HEK293T (cell line): Measurements from ENCODE around the gene INPP4A.

Experiments used
- CTCF ChIA-PET: fragments of 350-600 bp; formaldehyde crosslinking; extraction: SDS; loops from one replicate; lab custom pipeline; 2021; ENCODE audit warnings: antibody characterized with exemption, inconsistent platforms; lab: Yijun Ruan, JAX
- POLR2A ChIA-PET: fragments of 350-600 bp; formaldehyde crosslinking; extraction: SDS; loops from one replicate; lab custom pipeline; 2020; ENCODE audit warnings: antibody characterized with exemption, inconsistent platforms; lab: Yijun Ruan, JAX
- DNase-seq: peaks from one replicate; pipeline ENCODE4 v3.0.0; 2012; ENCODE audit warnings: mixed read lengths; ENCODE audit errors: extremely low spot score
- ARNT ChIP-seq: fragments of 450-650 bp; IDR thresholded peaks from 2 replicates; pipeline ENCODE4 v1.6.1; 2017; ENCODE audit warnings: mild to moderate bottlenecking
- BHLHE40 ChIP-seq: fragments of 450-650 bp; IDR thresholded peaks from 2 replicates; pipeline ENCODE4 v1.6.1; 2016; ENCODE audit warnings: mild to moderate bottlenecking, moderate library complexity, borderline replicate concordance
- CTBP1 ChIP-seq: fragments of 450-650 bp; IDR thresholded peaks from 2 replicates; pipeline ENCODE4 v1.6.1; 2016; ENCODE audit warnings: borderline replicate concordance
- ELF4 ChIP-seq: fragments of 450-650 bp; IDR thresholded peaks from 2 replicates; pipeline ENCODE4 v1.6.1; 2017; ENCODE audit warnings: antibody characterized with exemption
- FOXA1 ChIP-seq: fragments of 450-650 bp; IDR thresholded peaks from 2 replicates; pipeline ENCODE4 v1.6.1; 2016; ENCODE audit warnings: mild to moderate bottlenecking
- FOXK2 ChIP-seq: fragments of 450-650 bp; IDR thresholded peaks from 2 replicates; pipeline ENCODE4 v1.6.1; 2016; ENCODE audit warnings: mild to moderate bottlenecking
- FOXM1 ChIP-seq: fragments of 450-650 bp; IDR thresholded peaks from 2 replicates; pipeline ENCODE4 v1.6.1; 2017; ENCODE audit warnings: mild to moderate bottlenecking, borderline replicate concordance
- HDGF ChIP-seq: fragments of 450-650 bp; IDR thresholded peaks from 2 replicates; pipeline ENCODE4 v1.6.1; 2017; ENCODE audit warnings: antibody characterized with exemption, borderline replicate concordance
- L3MBTL2 ChIP-seq: fragments of 450-650 bp; conservative IDR thresholded peaks from 2 replicates; pipeline ENCODE4 v1.6.1; 2016; ENCODE audit warnings: mild to moderate bottlenecking
- LEF1 ChIP-seq: fragments of 450-650 bp; IDR thresholded peaks from 2 replicates; pipeline ENCODE4 v1.6.1; 2017; ENCODE audit warnings: mild to moderate bottlenecking, borderline replicate concordance
- NFRKB ChIP-seq: fragments of 450-650 bp; IDR thresholded peaks from 2 replicates; pipeline ENCODE4 v1.6.1; 2016; ENCODE audit warnings: mild to moderate bottlenecking, moderate library complexity
- SP1 ChIP-seq: fragments of 450-650 bp; IDR thresholded peaks from 2 replicates; pipeline ENCODE4 v1.6.1; 2017
- SUZ12 ChIP-seq: fragments of 450-650 bp; IDR thresholded peaks from 2 replicates; pipeline ENCODE4 v1.6.1; 2016; ENCODE audit warnings: mild to moderate bottlenecking
- TARDBP ChIP-seq: fragments of 450-650 bp; IDR thresholded peaks from 2 replicates; pipeline ENCODE4 v1.6.1; 2016
- ZNF384 ChIP-seq: fragments of 450-650 bp; IDR thresholded peaks from 2 replicates; pipeline ENCODE4 v1.6.1; 2016
- TF ChIP-seq, protein P1 (sequence below): fragments of 450-650 bp; IDR thresholded peaks from 2 replicates; pipeline ENCODE4 v1.6.1; 2016

The INPP4A gene

DNA sequence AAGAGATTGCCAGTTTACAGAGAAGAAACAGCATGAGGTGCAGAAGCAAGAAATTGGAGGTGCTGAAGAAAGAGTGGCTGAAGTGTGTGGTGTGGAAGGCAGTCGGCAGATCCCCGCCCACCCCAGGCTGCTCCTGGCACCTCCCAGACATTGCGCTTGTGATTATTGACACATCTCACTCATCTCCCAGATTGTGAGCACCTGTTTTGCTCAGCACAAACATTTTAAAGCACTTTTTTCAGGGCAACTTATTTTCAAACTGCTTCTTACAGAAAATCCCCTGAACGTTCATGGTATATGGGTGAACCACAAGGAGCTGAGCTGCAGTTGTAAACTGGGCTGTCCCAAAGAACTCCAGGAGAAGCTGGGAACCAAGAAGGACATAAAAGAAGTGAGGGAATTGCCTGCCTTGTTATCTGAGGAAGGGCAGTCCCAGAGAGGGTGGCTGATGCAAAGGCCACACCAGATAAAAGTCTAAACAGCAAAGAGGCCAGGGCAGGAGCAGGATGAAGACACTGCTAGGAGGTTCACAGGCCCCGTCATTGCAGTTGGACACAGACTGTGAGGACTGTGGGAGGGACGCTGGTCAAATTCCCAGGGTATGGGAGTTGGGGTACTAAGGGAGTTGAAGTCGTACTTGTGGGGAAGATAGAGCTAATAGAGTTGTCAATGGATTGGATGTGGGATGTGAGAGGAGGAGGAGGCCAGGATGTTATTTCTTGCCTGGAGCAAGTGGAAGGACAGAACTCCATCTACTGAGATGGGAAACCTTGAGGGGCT lies 65.1 kb downstream of the INPP4A start:
- ChIA-PET CTCF (no interaction called here), POLR2A (no interaction called here)
- no peak for DNase-seq
- TF ChIP-seq, protein P1, sequence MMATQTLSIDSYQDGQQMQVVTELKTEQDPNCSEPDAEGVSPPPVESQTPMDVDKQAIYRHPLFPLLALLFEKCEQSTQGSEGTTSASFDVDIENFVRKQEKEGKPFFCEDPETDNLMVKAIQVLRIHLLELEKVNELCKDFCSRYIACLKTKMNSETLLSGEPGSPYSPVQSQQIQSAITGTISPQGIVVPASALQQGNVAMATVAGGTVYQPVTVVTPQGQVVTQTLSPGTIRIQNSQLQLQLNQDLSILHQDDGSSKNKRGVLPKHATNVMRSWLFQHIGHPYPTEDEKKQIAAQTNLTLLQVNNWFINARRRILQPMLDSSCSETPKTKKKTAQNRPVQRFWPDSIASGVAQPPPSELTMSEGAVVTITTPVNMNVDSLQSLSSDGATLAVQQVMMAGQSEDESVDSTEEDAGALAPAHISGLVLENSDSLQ = no peak
- TF ChIP-seq FOXA1 = no peak
- no peak for TF ChIP-seq HDGF
- no peak for TF ChIP-seq FOXM1
- no peak for TF ChIP-seq BHLHE40

DNA sequence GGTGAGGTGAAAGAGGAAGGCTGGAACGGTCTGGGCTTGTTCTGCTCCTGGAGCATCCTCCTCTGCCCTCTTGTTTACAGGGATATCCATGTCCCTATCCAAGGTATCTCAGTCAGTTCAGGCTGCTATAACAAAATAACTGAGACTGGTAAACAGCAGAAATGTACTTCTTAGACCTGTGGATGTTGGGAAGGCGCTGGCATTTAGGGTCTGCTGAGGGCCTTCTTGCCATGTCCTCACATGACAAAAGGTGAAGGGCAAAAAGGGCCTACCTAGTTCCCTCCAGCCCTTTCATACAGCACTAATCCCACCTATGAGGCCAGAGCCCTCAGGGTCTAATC lies 65.6 kb downstream of the INPP4A start:
- CTCF ChIA-PET = no interaction called here
- TF ChIP-seq FOXM1 (no peak), HDGF (no peak), SUZ12 (no peak), ELF4 (no peak), LEF1 (no peak), BHLHE40 (no peak), SP1 (no peak), L3MBTL2 (no peak), ZNF384 (no peak), CTBP1 (no peak), FOXA1 (no peak), NFRKB (no peak), ARNT (no peak), FOXK2 (no peak), TARDBP (no peak)
- TF ChIP-seq, protein P1 = no peak
- POLR2A ChIA-PET = no interaction called here
- no peak for DNase-seq

DNA sequence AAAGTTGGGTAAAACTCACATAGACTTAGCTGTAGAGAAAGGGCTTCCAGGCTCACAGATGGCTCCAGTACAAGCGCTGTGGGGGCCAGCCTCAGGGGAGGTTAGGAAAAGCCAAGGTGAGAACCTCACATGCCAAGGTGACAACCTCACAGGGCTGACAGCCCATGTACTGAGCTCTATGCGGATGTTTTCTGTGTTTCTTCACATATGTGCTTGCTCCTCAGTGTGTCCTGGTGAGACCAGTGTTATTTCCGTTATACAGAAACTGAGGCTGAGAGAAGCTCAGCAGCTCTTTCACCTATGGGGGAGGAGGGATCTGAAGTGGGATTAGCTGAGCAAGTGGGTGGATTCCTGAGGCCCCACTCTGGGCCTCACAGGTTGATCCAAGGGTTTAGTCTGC lies 67.3 kb downstream of the INPP4A start:
- no peak for DNase-seq
- TF ChIP-seq CTBP1 = no peak
- no peak for TF ChIP-seq FOXK2
- TF ChIP-seq FOXA1 = no peak
- POLR2A ChIA-PET = no interaction called here
- CTCF ChIA-PET = interaction anchor here (0.5 kb wide), 1 partner anchor 11 kb away, joined by 3 read pairs; no protein-coding TSS in a partner anchor

DNA sequence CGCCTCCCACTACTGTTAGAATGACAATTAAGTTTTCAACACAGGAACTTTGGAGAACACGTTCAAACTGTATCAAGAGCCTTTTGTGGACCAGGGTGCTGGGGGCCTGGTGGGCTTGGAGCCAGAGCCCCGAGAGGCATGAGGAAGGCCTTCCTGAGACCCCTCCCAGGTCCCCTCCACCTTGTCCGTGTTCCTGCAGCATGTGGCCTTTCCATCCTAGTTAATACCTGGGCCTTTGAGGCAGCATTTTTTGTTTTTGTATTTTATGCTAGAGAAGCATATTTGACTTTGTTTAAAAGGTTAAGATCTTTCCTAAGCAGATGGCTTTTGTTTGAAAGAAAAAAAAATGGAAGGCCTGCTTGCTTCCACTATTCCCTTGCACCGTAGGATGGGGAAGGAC lies 68.0 kb downstream of the INPP4A start:
- ChIA-PET CTCF (no interaction called here), POLR2A (no interaction called here)
- TF ChIP-seq NFRKB = no peak
- TF ChIP-seq CTBP1 = no peak
- no peak for TF ChIP-seq L3MBTL2
- TF ChIP-seq SUZ12 = no peak
- no peak for TF ChIP-seq SP1
- TF ChIP-seq LEF1 = no peak
- TF ChIP-seq ELF4 = no peak
- no peak for TF ChIP-seq HDGF
- no peak for TF ChIP-seq FOXM1
- no peak for TF ChIP-seq ZNF384
- no peak for TF ChIP-seq TARDBP
- TF ChIP-seq FOXA1 = no peak
- TF ChIP-seq, protein P1 = no peak
- no peak for TF ChIP-seq BHLHE40
- TF ChIP-seq FOXK2 = no peak
- DNase-seq = no peak

DNA sequence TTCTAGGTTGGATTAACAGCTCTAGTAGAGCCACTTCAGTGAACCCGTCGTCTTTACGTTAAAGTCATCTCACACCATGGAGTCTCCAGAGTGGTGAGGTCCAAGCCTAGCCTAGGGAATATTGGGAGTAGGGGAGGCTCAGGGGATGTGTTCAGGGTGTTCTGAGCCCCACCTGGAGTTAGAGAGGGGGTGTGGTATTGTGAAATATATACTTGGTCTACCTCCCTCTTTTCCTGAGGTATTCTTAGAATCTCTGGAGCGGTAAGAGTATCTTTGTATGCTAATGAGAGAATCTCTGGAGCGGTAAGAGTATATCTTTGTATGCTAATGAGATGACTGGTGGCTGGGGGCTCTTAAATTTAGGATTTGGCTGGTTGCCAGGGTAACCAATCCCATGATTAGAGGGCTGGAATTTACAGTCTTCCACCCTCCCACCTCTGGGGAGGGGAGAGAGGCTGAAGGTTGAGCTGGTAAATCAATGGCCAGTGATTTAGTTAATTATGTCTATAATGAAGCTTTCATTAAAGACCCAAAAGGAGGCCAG lies 69.5 kb downstream of the INPP4A start:
- DNase-seq = no peak
- TF ChIP-seq FOXK2 (no peak), SUZ12 (no peak), FOXA1 (no peak), HDGF (no peak), NFRKB (no peak), LEF1 (no peak), BHLHE40 (no peak)
- ChIA-PET POLR2A (no interaction called here), CTCF (no interaction called here)

DNA sequence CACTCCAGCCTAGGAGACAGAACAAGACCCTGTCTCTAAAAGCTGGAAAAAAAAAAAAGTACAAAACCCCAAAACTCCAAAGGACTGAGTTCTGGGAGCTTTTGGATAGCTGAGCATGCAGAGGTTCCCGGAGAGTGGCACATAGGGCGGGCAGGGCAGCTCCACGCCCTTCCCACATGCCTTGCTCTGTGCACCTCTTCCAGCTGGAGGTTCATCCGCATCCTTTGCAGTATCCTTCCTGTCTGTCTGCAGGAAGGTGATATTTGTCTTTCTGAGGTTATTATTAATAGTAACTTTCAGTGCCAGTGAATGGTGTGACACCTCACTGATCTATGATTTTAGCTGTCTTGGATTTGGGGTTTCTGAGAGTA lies 70.2 kb downstream of the INPP4A start:
- POLR2A ChIA-PET = no interaction called here
- DNase-seq = no peak
- CTCF ChIA-PET = no interaction called here
- TF ChIP-seq CTBP1 (no peak), LEF1 (no peak), ZNF384 (no peak), NFRKB (no peak)

DNA sequence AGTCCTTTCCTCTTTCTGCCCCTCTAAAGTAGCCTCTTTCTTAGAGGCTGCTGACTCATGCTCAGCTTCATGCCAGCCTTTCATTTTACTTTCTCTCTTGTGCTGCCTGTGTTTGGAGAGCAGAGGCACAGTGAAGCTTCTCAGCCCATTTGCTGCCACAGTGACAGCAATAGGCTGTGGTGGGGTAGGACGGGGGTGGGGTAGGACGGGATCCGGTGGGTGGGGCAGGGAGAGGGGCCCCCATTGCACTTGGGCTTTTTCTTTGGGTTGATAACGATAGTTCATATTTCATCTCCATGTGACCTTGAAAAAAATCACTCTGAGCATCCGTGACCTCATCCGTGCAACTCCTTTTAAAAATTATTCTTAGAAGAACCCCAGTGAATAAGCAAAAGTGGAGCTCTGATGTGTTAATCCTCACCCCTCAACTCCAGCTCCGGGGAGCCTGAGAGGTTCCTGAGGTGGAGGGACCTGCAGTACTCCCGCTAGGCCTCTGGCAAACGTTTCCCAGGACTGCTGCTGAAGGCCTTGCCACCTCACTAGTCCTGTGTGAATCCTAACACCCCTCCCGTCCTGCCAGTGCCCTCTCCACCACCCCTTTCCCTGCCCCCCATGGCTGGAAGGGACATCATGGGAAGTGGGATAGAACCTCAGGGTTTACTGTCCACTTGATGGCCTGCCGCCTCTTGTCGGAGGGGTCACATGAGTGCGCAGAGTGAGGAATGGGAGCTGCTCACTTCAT lies 70.8 kb downstream of the INPP4A start:
- ChIA-PET POLR2A (no interaction called here), CTCF (no interaction called here)
- no peak for TF ChIP-seq LEF1
- TF ChIP-seq HDGF = no peak
- no peak for TF ChIP-seq ELF4
- TF ChIP-seq ARNT = no peak
- no peak for TF ChIP-seq L3MBTL2
- no peak for TF ChIP-seq SP1
- no peak for TF ChIP-seq SUZ12
- no peak for TF ChIP-seq TARDBP
- TF ChIP-seq CTBP1 = no peak
- no peak for TF ChIP-seq FOXA1
- TF ChIP-seq NFRKB = no peak
- DNase-seq = no peak
